Fibroblast of peridontal ligament (primary cell): Measurements from ENCODE around the gene NFATC1.

Experiments
- DNase-seq: peaks from one replicate; pipeline ENCODE4 v3.0.0-alpha.2; 2010; ENCODE audit errors: extremely low read depth

Gene NFATC1

DNA sequence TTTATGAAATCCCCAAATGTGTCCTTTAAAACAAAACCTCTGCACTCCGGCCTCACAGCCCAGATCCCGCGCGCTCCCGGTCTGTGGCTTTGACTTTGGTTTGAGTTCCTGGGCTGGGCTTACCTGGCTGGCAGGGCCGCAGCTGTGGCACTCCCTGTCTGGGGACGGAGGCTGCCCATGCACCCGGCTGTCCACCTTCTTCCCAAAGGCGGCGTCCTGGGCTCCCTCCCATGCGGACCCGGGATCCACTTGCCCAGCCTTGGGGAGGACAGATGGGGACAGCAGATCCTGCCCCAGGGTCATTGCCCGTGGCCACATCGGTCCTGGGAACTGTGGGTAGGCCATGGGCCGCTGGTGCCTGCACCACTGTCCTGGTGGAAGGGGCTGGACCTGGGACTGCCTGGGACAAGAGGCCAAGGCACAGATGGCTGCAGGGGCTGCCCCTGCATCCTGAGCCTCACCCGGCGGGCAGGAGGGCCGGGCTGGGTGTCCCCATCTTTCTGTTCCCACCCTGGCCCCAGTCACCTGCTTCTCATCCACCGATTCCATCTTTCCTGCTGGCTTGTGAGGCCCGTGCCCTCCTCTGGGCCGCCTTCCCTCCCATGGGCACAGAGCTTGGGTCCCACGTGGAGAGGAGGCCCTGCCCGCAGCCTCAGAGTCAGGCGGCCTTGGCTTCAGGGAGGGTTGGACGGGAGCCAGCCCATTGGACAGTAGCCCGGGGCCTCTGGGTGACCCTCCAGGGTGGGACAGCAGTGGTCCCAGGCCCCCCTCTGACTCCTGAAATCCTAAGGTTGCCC, 27.7 kb downstream of the NFATC1 start:
- no peak for DNase-seq

DNA sequence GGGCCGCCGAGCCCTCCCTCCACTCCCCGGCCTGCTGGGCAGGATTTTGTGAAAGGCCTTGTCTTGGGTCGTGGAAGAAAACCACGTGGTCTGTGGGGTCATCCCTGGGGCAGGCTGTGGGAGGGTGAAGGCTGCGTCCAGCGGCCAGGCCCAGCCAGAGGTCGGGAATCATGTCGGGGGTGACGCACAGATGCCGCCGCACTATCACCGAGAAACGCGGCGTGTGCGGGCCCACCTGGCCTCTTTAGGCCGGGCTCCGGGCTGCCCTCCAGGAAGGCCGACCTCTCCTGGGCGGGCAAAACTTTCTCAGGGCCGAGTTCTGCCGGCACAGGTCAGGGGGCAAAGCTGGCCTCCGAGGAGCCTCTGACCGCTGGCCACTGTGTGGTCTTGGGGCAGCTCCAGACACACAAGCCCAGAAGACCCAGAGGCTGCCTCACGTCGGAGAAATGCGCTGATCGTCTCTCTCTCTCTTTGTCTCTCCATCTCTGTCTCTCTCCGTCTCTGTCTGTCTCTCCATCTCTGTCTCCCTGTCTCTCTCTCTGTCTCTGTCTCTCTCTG, 28.4 kb downstream of the NFATC1 start:
- no peak for DNase-seq

DNA sequence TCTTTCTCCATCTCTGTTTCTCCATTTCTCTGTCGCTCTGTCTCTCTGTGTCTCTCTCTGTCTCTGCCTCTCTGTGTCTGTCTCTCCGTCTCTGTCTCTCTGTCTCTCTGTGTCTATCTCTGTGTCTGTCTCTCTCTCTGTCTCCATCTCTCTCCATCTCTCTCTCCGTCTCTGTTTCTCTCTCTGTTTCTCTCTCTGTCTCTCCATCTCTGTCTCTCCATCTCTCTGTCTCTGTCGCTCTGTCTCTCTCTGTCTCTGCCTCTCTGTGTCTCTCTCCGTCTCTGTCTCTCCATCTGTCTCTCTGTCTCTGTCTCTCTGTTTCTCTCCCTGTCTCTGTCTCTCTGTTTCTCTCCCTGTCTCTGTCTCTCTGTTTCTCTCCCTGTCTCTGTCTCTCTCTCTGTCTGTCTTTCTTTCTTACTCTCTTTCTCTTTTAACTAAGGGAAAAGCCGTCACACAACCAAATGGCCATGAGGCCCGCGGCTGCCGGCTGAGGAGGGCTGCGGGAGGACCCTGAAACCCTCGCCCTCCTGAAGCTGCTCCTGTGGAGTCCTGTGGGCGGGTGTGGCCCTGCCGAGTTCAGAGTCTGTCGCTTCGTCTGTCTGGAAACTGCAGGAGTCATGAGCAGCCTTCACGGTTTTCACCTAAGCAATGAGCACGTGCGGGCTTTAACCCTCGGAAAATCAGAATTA, 29.3 kb downstream of the NFATC1 start:
- DNase-seq, result no peak

DNA sequence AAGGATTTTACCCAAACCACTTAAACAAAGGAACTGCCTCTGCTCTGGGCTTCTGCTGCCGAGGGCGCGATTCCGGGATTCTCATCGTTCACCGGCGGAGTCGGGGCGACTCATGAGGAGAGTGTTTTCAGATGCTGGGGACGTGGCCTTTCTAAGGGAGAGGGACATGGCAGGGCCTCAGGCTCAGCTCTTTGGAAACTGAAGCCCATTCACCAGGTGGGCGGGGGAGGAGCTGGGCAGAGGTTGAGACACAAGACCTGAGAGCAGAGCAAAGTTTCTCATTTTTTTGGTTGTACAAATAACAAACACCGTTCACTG, 29.8 kb downstream of the NFATC1 start:
- no peak for DNase-seq

DNA sequence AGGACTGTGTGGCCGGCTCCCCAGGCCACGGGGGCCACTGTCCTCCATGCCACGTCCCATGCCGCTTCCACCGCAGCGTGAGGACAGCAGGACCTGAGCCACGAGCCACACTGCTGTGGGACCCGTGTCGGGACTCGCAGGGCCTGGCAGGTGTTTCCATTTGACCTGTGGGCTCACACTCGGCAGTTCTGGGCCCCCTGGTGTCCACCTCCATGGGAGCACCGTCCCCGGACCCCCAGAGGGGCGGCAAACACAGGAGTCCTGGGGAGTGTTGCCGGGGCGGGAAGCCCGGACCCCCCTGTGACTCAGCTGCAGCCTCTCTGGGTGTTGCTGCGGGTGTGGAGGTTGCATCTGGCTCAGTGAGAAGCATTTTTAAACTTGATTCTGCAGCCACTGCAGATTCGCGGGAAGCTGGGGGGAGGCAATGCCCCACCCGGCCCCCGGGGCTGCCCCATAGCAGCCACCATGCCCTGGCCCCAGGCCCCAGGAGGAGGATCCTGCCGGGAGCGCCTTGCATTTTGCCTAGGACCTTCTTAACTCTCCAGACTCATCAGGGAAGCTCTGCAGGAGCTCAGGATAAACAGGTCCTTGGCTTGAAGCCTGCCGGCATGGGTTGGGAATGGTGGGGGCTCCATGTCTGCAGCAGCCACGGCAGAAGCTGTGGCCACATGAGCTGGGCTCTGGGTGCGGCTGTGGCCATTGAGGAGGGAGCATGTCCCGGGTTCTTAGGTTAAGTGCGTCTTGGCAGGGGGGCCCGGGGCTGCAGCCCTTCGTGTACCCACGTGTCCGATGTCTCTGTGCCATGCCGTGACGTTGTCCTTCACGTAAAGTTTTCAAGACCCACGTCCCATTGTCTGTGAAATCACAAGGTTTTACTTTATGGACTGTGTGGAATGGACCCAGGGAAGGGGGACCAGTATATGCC, 30.9 kb downstream of the NFATC1 start:
- no peak for DNase-seq

DNA sequence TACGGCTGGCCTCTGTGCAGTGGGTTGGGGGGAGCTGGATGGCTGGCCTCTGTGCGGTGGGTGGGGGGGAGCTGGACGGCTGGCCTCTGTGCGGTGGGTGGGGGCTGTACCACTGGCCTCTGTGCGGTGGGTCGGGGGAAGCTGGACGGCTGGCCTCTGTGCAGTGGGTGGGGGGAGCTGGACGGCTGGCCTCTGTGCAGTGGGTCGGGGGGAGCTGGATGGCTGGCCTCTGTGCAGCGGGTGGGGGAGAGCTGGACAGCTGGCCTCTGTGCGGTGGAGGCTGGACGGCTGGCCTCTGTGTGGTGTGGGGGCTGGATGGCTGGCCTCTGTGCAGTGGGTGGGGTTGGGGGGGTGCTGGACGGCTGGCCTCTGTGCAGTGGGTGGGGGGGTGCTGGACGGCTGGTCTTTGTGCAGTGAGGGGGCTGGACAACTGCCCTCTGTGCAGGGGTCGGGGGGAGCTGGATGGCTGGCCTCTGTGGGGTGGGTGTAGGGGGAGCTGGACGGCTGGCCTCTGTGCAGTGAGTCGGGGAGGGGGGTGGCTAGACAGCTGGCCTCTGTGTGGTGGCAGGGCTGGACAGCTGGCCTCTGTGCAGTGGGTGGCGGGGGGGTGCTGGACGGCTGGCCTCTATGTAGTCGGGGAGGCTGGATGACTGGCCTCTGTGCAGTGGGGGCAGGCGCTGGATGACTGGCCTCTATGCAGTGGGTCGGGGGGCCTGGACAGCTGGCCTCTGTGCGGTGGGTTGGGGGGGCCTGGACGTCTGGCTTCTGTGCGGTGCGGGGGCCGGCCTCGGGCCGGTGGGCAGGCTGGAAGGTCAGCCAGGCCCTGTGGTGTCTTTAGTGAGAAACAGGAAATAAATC, 31.9 kb downstream of the NFATC1 start:
- DNase-seq, result no peak

DNA sequence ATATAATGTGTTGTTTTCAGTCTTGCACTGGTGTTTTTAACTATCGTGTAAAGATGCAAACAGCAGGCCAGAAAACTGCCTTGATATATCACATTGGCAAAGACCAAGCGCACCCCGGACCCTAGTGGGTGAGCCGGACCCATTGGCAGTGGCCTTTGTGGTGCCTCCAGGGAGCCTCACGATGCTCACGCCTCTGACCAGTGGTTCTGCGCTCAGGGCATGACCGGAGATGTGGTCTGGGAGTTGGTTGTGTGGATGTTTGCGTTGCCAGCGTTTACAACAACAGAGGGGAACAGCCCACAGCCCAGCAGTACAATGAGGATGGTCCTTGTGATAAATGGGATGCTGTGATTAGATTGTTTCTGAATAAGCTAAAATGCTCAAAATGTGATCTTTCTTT, 32.6 kb downstream of the NFATC1 start:
- DNase-seq, result no peak

DNA sequence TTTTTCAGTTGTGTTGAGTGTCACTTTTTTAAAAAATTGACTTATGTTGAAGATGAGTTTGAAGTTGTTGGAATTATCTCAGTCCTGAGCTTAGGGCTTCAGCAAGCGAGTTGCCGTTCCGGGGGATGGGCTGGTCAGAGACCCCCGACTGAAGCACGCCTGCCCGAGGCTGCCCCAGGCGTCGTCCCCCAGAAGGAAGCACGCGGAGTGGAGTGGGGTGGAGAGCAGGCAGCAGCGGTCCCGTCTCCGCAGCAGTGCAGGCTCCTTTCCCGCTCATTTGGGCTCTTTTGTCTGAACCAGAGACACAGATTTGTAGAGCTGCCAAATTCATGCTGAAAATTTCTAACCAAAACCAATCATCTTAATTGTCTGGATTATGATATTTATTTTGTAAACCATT, 33.7 kb downstream of the NFATC1 start:
- DNase-seq, result no peak

DNA sequence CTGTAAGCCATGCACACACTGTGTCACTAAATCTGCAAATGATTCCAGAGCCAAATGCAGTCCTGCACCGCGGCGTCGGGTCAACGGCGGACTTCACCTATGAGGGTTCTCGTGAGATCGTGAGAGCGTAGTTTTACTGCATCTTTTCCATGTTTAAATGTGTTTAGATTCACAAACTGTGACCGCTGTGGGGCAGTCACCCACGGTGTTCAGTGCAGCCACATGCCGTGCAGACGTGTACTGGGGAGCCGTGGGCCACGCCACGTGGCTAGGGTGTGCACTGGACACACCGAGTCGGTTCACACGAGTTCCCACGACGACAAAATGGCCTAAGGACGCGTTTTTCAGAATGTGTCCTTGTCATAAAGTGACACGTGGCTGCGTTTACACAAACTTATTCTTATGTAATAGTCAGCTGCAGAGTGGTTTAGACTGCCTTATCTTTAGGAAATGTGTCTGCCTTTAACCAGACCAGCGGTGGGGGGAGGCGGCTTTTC, 34.1 kb downstream of the NFATC1 start:
- DNase-seq, result no peak

DNA sequence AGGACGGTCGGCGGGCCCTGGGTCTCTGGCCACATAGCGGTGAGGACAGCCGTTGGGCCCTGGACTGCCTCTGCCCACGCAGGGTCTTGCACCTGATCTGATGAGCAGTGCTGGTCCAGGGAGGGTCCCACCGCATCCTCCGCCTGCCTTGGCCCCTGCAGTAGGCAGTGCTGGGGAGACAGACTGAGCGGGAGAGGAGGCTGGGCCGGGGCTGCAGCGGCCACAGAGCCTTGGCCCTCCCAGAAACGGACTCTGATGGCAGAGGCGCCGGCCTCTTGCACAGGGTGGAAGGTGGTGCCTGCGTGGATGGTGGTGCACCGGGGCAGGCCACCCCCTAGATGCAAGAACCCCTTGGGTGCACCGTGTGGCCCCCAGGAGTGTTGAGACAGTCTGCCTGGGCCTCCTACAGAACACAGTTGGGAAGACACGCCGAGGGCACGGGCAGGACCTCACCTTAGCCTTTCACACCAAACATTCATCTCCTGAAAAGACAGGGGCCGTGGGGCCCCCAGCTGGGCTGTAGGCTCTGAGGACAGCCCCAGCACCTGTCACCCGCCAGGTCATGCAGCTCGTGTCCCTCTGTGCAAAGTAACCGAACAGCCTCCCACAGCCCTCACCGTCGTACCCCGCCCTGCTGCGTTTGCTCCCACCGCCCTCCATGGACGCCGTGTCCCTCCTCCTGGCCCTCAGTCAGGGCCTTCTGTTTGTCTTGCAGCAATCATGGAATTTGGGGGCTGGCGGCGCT, 36.8 kb downstream of the NFATC1 start:
- no peak for DNase-seq

DNA sequence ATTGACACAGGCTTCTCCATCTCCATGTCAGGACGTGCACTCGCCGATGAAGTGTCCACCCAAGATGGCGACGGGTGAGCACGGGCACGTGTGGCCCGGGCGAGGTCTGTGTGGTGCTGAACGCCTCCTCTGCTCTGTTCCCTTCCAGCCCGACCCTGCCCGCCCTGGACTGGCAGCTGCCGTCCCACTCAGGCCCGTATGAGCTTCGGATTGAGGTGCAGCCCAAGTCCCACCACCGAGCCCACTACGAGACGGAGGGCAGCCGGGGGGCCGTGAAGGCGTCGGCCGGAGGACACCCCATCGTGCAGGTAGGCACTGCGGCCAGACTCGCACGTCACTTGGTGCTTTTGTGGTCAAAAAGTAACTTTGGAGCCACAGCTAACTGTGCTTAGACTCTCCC, 37.7 kb downstream of the NFATC1 start:
- no peak for DNase-seq

DNA sequence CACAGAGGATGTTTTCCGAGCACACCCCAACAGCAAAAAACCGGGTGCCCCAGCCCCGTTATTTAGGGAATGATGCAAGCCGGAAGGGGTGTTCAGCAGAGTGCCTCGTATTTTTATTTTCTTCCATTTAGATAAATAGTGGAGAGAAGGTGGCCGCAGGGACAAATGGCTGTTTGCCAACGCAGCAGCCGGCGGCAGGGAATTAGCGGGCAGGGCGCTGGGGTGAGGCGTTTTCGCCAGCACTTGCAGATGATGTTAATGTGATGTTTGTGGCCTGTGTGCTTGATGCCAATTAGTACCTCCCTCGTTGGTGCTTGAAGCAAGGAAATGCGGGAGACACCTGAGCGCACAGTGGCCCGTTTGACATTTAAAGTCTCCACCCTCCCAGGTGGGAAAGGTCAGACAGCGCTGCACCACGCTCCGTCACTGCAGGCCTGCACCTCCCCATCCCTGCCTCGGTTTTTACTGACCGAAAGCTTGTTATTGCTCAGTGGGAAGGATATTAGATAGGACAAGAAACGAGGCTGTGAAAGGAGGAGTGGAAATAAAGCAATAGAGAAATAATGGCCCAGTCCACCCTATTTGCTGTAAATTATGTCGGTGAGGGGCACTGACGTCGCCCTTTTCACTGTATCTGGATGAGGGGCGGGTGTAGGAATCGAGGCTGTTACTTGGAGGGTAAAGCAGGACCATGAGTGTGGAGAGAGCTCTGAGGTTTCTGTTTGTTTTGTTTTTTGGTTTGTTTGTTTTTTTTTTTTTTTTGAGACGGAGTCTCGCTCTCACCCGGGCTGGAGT, 39.1 kb downstream of the NFATC1 start:
- DNase-seq, result no peak

DNA sequence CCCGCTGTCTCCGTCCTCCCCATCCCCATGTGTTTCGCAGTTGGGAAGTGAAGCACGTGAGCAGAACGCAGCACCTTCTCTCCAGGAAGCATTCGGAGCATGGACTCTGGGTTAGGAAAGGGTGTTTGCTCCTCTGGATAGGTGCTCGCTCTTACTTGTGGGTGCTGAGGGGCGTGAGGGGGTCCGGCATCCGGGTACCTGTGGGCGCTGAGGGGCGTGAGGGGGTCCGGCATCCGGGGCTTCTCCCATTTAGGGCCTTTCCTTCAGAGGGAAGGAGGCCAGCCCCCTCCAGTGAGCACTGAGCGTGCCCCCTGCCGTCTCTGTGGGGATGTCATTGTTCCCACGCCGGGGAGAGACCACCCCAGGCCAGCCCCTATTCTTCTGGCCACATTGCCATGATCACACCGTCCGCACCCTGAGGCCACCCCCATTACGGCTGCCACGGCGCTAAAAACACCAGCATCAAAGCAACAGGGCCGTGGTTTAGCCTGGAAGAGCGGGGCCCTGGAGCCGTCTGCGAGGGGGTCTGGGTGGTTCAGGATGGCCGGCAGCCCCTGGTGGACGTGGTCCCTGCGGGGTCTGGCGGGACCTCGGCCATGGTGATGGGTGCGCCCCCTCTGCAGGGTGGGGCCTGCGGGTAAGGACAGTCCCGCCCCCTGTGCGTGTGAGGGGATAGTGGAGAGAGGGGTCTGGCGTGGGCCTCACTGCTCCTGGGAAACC, 41.0 kb downstream of the NFATC1 start:
- no peak for DNase-seq

DNA sequence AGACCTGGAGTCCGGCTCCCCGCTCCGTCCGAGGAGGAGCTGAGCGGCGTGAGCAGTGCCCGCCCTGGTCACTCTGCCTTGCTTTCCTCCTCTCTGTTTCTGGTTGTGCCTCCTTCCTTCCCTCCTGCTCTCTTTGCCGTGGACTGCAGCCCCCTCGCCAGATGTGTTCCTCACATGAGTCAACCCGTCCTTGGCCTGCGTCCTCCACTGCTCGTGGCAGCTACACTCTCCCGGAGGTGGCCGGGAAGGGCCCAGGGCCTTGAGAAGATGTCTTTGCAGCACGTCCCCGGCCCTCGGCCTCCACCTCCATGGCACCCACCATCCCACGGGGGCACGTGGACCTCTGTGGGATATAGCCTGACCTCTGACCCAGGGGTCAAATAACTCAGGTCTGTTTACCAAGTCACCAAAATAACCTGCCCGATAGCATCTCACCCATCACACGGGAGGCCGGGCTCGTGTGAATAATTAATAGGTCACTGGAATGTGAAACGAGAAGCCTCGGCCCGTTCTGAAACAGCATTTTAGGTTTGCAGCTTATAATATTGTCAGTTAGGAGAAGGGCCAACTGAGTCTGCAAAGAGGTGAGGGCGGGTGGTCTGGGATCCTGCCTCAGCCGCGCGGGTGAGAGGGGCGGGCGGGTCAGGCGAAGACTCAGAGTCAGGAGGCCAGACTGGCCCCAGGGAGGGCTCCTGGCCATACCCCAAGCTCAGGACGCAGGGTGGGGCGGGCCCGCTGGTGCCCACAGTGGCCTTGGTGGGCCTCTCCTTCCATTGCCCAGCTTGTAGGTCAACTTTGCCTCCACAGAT, 42.6 kb downstream of the NFATC1 start:
- no peak for DNase-seq

DNA sequence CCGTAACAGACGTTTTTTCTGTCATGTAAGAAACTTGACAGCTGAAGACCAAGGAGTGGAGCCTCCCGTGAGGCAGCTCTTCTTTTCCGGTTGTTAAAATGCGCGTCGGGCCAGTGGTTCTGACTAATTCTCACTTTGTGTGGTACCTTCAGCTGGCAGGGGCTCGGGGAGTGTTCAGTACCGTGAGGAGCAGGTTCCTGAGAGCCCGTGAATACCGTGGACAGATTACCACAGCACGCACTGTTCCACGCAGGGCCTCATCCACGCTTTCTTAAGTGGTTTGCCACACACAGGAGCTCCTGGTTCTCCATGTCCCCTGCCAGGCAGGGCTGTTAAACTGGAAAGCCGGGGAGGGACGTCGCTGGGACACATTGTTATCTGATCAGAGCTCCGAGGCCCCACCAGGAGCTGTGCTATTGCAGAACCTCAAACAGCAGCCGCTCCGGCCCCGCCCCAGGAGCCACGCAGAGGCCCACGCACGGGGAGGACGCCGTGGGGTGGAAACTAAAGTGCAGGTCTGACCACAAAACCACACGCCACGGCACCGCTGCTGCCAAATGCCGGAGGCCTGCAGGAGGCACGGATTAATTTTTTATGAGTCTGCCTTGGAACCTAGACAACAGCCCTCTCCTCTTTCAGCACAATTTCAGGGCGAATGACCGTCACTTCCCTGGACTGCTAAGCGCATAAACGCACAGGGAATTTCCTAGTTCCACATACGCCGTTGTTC, 43.3 kb downstream of the NFATC1 start:
- DNase-seq, result peak; percentile 69

DNA sequence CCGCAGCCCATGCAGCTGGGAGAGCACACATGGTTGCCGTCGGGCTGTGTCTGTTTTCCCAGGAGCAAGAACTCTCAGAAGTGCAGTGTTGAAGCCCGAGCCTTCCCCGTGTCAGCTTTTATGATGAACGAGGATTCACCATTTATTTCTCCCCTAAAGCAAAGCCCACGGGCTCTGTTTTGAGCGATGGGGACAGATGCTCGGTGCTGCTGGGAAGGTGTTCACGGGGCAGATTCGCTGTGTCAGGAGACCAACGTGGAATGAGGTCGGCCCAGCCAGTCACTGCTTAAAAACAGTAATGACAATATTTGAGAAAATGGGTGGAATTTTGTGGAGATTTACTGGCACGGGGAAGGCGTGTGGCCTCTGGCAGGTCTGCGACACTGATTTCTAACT, 43.9 kb downstream of the NFATC1 start:
- DNase-seq, result no peak
